ENCODE data around the gene SSC5D. TPM values are rescaled to one million over a fixed set of nuclear protein-coding genes. Genes with fewer than 3 reads are reported as not detected.

The SSC5D gene
- total and polyA plus RNA-seq, 2 of the 4 experiments (the other 2 are of a cell fraction): 1.4 to 19.1 TPM

DNA sequence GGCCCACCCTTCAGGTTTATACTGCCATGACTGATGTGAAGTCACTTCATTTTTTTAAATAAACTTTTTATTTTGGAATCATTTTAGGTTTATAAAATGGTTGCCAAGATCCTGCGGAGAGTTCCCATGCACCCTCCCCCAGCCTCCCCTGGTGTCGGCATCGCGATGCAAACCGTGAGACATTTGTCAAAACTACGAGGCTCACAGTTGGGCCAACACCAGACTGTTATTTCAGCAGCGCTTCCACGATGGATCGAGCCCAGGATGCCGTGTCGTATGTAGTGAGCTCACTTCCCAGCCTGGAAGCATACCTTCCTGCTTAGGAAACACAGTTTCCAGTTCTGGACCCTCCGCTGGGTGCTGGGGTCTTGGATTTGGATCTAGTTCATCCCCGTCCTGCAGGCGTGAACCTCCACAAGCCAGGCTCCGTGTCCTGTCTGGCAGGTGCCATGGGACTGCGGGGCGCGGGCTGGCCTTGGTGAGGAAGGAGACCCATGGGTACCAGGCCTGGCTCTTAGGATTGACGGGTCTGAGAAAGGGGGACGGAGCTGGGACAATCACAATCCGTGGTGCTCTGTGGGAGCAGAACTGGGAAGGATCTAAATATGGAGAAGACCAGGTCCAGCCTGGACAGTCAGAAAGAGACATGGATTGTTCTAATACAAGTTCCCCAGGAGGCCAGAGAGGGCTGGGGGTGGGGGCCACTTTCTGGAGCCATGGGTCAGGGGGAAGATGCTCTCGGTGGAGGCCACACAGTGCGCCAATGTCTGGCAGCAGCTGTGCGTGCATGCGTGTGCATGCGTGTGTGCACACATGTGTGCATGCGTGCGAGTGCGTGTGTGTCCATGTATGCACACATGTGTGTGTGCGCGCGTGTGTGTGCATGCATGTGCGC, 51.1 kb downstream of the SSC5D start (continued):
- no peak for TF ChIP-seq RCOR1 (IDR thresholded peaks at IDR 0.05; ENCODE audit: insufficient replicate concordance, low read length)

DNA sequence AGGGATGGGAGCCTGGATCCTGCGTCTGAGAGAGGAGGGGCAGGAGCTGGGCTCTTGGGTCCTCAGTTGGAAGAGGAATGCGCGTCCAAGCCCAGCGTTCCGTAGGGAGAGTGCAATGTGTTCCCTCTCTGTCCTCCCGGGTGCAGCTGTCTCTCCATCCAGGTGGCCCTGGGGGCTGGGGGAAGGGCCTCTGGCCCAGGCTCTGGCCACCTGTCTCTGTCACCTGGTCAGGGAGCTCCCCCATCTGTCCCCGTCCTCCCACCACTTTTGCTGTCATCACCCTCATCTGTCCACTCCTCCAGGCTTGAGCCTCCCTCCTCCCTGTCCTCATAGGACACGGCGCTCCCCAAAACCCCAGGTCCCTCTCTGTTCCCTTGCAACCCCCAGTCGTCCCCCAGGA, 52.4 kb downstream of the SSC5D start:
- H3K27me3 ChIP-seq (ENCODE audit: control insufficient read depth, insufficient read depth, low read length): no peaks in the 10 kb centered on the region; the same call in 1 of the 2 replicates
- H3K4ac ChIP-seq (ENCODE audit: low read depth, low read length): no peak overlapping the region
- H4K5ac ChIP-seq (ENCODE audit: low read depth, low read length): no peak overlapping the region
- no peak overlapping the region for H3K4me2 ChIP-seq (ENCODE audit: low read depth, low read length)
- no peak for ATAC-seq (ENCODE audit: low read depth)
- no peak overlapping the region for H3K14ac ChIP-seq (replicated peaks; ENCODE audit: low read depth, low read length)
- no peak for TF ChIP-seq RAD21 (IDR thresholded peaks at IDR 0.05; ENCODE audit: low read length)
- TF ChIP-seq BHLHE40 (IDR thresholded peaks at IDR 0.05; ENCODE audit: low read depth, low read length): no peak
- TF ChIP-seq CHD1 (IDR thresholded peaks at IDR 0.05; ENCODE audit: low read depth, low read length): no peak
- no peak for TF ChIP-seq SMC3 (IDR thresholded peaks at IDR 0.05; ENCODE audit: low read depth, low read length)
- no peak for TF ChIP-seq FOS (IDR thresholded peaks at IDR 0.05; ENCODE audit: low read depth, low read length)
- no peak for TF ChIP-seq RCOR1 (IDR thresholded peaks at IDR 0.05; ENCODE audit: insufficient replicate concordance, low read length)
- no peak for TF ChIP-seq MAFK (IDR thresholded peaks at IDR 0.05; ENCODE audit: low read depth, low read length)
- TF ChIP-seq, protein P1, sequence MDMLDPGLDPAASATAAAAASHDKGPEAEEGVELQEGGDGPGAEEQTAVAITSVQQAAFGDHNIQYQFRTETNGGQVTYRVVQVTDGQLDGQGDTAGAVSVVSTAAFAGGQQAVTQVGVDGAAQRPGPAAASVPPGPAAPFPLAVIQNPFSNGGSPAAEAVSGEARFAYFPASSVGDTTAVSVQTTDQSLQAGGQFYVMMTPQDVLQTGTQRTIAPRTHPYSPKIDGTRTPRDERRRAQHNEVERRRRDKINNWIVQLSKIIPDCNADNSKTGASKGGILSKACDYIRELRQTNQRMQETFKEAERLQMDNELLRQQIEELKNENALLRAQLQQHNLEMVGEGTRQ (IDR thresholded peaks at IDR 0.05; ENCODE audit: low read depth, low read length): no peak
- no peak for TF ChIP-seq MAZ (IDR thresholded peaks at IDR 0.05; ENCODE audit: borderline replicate concordance, low read depth, low read length)
- no peak for TF ChIP-seq CEBPB (IDR thresholded peaks at IDR 0.05; ENCODE audit: low read depth, low read length)
- no peak for TF ChIP-seq POLR2A (IDR thresholded peaks at IDR 0.05; ENCODE audit: low read depth, low read length)
- TF ChIP-seq RFX5 (IDR thresholded peaks at IDR 0.05; ENCODE audit: low read depth, low read length): no peak
- no peak overlapping the region for H2BK120ac ChIP-seq (ENCODE audit: low read depth, low read length)
- no peaks in the 10 kb centered on the region for H3K36me3 ChIP-seq (ENCODE audit: control insufficient read depth, insufficient read depth, low read length)
- no peak overlapping the region for H2BK20ac ChIP-seq (ENCODE audit: low read depth, low read length)
- ChIA-PET POLR2A (ENCODE audit: unreplicated experiment) (no interaction called here), CTCF (interaction anchor here (0.6 kb wide), 1 partner anchor 17 kb away, joined by 3 read pairs; no protein-coding TSS in a partner anchor)
- 0 out of 2 replicates have a peak, but pooled peaks cover 2% of the 10 kb centered on the region for H3K9me1 ChIP-seq (ENCODE audit: insufficient read depth, low read length)
- no peaks in the 10 kb centered on the region; the same call in 1 of the 2 replicates for H3K4me1 ChIP-seq (ENCODE audit: control insufficient read depth, insufficient read depth, low read length)
- no peaks in the 10 kb centered on the region for H3K79me1 ChIP-seq (ENCODE audit: low read depth in 1 of 2, low read length in 2 of 2)
- no peak overlapping the region for H4K8ac ChIP-seq (ENCODE audit: low read depth in 2 of 2, low read length in 2 of 2)
- in situ Hi-C loops (cut with MboI; ENCODE audit: low sequenced_read_pairs) (no loop called here), intact Hi-C loops (cut with micrococcal nuclease) (no loop called here), dilution Hi-C loops (cut with HindIII; ENCODE audit: low sequenced_read_pairs, unreplicated experiment) (no loop called here)
- H2BK15ac ChIP-seq (ENCODE audit: low read depth, low read length): no peak overlapping the region
- no peak overlapping the region for H4K91ac ChIP-seq (ENCODE audit: insufficient read depth, low read depth, low read length)
- BruUV-seq (replicated peaks): no TSS peak
- H2BK5ac ChIP-seq (ENCODE audit: low read depth, low read length, poor library complexity, severe bottlenecking): no peak overlapping the region
- H2AK9ac ChIP-seq (replicated peaks; ENCODE audit: low read depth, low read length, poor library complexity): no peak overlapping the region
- H2AFZ ChIP-seq (replicated peaks; ENCODE audit: low read length, poor library complexity): no peak overlapping the region
- no peaks in the 10 kb centered on the region; the same call in 1 of the 2 replicates for H3K9me3 ChIP-seq (ENCODE audit: control insufficient read depth, insufficient read depth, low read length)
- WGBS, 2 experiments (ENCODE audit: extremely low coverage in 2 of 2, insufficient read length in 1 of 2): 70% methylated on average over 5 of the region's 10 CpGs; no CpG with 5 or more reads in 1 of the 2 experiments
- H3K4me3 ChIP-seq (ENCODE audit: insufficient read depth, low read depth, low read length): no peak overlapping the region
- H2AK5ac ChIP-seq (ENCODE audit: low read depth, low read length): no peak overlapping the region
- H3K56ac ChIP-seq (ENCODE audit: extremely low read depth, insufficient read depth, low read length): no peak overlapping the region
- H3K18ac ChIP-seq (ENCODE audit: low read depth, low read length): no peak overlapping the region
- no peak overlapping the region for H3K23ac ChIP-seq (ENCODE audit: low read depth, low read length)
- no peak overlapping the region for H3K27ac ChIP-seq (ENCODE audit: insufficient read depth, low read length)
- DNase-seq: no peak
- H4K20me1 ChIP-seq (ENCODE audit: insufficient read depth, low read length): no peaks in the 10 kb centered on the region
- H3K9ac ChIP-seq (ENCODE audit: low read depth, low read length): no peak overlapping the region

All from IMR-90 (cell line).